Fibroblast of lung (primary cell): ENCODE data around the gene ELMO2. TPM values are rescaled to one million over a fixed set of nuclear protein-coding genes. Genes with fewer than 3 reads are reported as not detected.

Source experiments
- DNase-seq, 2 donors: peaks; one replicate each; pipeline versions ENCODE4 v3.0.0 to v3.0.0-alpha.2; 2010; ENCODE audit warnings: low read depth in 2 of 2
- H2AFZ ChIP-seq: 2 replicates; pipeline ENCODE4 v1.5.1; 2012; ENCODE audit warnings: low read length, control low read depth, inconsistent platforms
- H3K27ac ChIP-seq: 2 replicates; pipeline ENCODE4 v1.5.1; 2011; ENCODE audit warnings: low read length, control low read depth; ENCODE audit not compliant: insufficient read depth
- H3K27me3 ChIP-seq: 2 replicates; pipeline ENCODE4 v1.5.1; 2011; ENCODE audit warnings: mild to moderate bottlenecking, low read length; ENCODE audit not compliant: control insufficient read depth, insufficient read depth
- H3K36me3 ChIP-seq: 2 replicates; pipeline ENCODE4 v1.5.1; 2011; ENCODE audit warnings: low read length; ENCODE audit not compliant: control insufficient read depth, insufficient read depth
- H3K4me1 ChIP-seq: 2 replicates; pipeline ENCODE4 v1.5.1; 2011; ENCODE audit warnings: low read length; ENCODE audit not compliant: control insufficient read depth, insufficient read depth; ENCODE audit errors: extremely low read depth
- H3K4me2 ChIP-seq: 2 replicates; pipeline ENCODE4 v1.5.1; 2011; ENCODE audit warnings: low read length, control low read depth; ENCODE audit not compliant: insufficient read depth; ENCODE audit errors: extremely low read depth
- H3K4me3 ChIP-seq, 4 experiments: fragments of 200-600 bp in 1 of 4; sonication (generic) in 1 of 4; replicated peaks in 1 of 4; 2 replicates each; pipeline ENCODE4 v1.5.1; 2011 to 2016; ENCODE audit warnings: low read length in 4 of 4, low read depth in 3 of 4, mild to moderate bottlenecking in 3 of 4, control low read depth in 2 of 4, inconsistent platforms in 1 of 4, mixed read lengths in 1 of 4; ENCODE audit not compliant: insufficient read depth in 1 of 4; ENCODE audit errors: control extremely low read depth in 1 of 4
- H3K79me2 ChIP-seq: 2 replicates; pipeline ENCODE4 v1.5.1; 2012; ENCODE audit warnings: mild to moderate bottlenecking, low read length, inconsistent platforms; ENCODE audit not compliant: control insufficient read depth, insufficient read depth
- H3K9ac ChIP-seq: 2 replicates; pipeline ENCODE4 v1.5.1; 2011; ENCODE audit warnings: mild to moderate bottlenecking, low read length, control low read depth; ENCODE audit not compliant: insufficient read depth
- H3K9me3 ChIP-seq: 2 replicates; pipeline ENCODE4 v1.5.1; 2012; ENCODE audit warnings: low read depth, low read length; ENCODE audit not compliant: control insufficient read depth, insufficient read depth
- H4K20me1 ChIP-seq: 2 replicates; pipeline ENCODE4 v1.5.1; 2011; ENCODE audit warnings: low read length; ENCODE audit not compliant: control insufficient read depth, insufficient read depth; ENCODE audit errors: extremely low read depth
- CTCF ChIP-seq, 2 donors: IDR thresholded peaks in 1 of 2; conservative IDR thresholded peaks in 1 of 2; 1 replicate in 1 of 2; 2 replicates in 1 of 2; pipeline ENCODE4 v1.5.1; 2011 to 2012; ENCODE audit warnings: low read length in 2 of 2, control low read depth in 1 of 2, inconsistent platforms in 1 of 2, low read depth in 1 of 2, mild to moderate bottlenecking in 1 of 2
- EZH2 ChIP-seq: IDR thresholded peaks from 2 replicates; pipeline ENCODE4 v1.5.1; 2012; ENCODE audit warnings: low read length, control low read depth, mild to moderate bottlenecking; ENCODE audit errors: missing control alignments
- polyA plus RNA-seq, 2 donors: library from polyadenylated mRNA; depleted of rRNA in 1 of 2; stranded (reverse) in 1 of 2; unstranded in 1 of 2; fragments of >200 nt; gene quantifications; 2 replicates each; pipeline ENCODE4 v1.2.1, GENCODE V29; 2011 to 2012; ENCODE audit warnings: missing spikeins in 1 of 2
- total RNA-seq: library from RNA; depleted of rRNA; stranded (reverse); fragments of >200 nt; gene quantifications from 2 replicates; pipeline ENCODE4 v1.2.1, GENCODE V29; 2014

Gene ELMO2
- total and polyA plus RNA-seq, 2 donors (not counting 1 experiment from before 2014, with no cell fraction given) = 33.7 to 43.8 TPM

- no peak overlapping the region for H3K9ac ChIP-seq
- no peak overlapping the region for H3K4me2 ChIP-seq
- no peaks in the 10 kb centered on the region for H3K4me1 ChIP-seq
- TF ChIP-seq EZH2 (no peak), CTCF (conservative IDR thresholded peaks at IDR 0.05 in 1 of 2, IDR thresholded peaks at IDR 0.05 in 1 of 2; ENCODE audit: low read depth in 1 of 2, low read length in 2 of 2) (no peak)
- DNase-seq = no peak
- H3K4me3 ChIP-seq = no peak overlapping the region
- peaks cover 41% of the 10 kb centered on the region for H3K27me3 ChIP-seq
- H4K20me1 ChIP-seq = no peaks in the 10 kb centered on the region
- H2AFZ ChIP-seq = no peak overlapping the region
- no peaks in the 10 kb centered on the region for H3K79me2 ChIP-seq
- H3K9me3 ChIP-seq = no peaks in the 10 kb centered on the region
- no peaks in the 10 kb centered on the region for H3K36me3 ChIP-seq
- H3K27ac ChIP-seq = no peak overlapping the region
Measured at GRCh38 chr20:46336735-46337134, 69.7 kb downstream of the ELMO2 start.

- no peaks in the 10 kb centered on the region for H3K36me3 ChIP-seq
Measured at GRCh38 chr20:46334303-46334904, 72.0 kb downstream of the ELMO2 start.

More at GRCh38 chr20:46334303-46334904, 72.0 kb downstream of the ELMO2 start:
- H3K4me2 ChIP-seq = no peak overlapping the region
- H3K4me1 ChIP-seq = no peaks in the 10 kb centered on the region
- H3K4me3 ChIP-seq = no peak overlapping the region
- H2AFZ ChIP-seq = no peak overlapping the region
- TF ChIP-seq CTCF (conservative IDR thresholded peaks at IDR 0.05 in 1 of 2, IDR thresholded peaks at IDR 0.05 in 1 of 2; ENCODE audit: low read depth in 1 of 2, low read length in 2 of 2) (no peak), EZH2 (no peak)
- H3K27me3 ChIP-seq = peaks cover 35% of the 10 kb centered on the region
- DNase-seq = no peak
- H3K9me3 ChIP-seq = no peaks in the 10 kb centered on the region
- H4K20me1 ChIP-seq = no peaks in the 10 kb centered on the region
- H3K79me2 ChIP-seq = no peaks in the 10 kb centered on the region
- H3K27ac ChIP-seq = no peak overlapping the region
- H3K9ac ChIP-seq = no peak overlapping the region
